NB4 (cell line): ENCODE measurements around the gene LBR.

Source experiments
- MAX ChIP-seq: IDR thresholded peaks from 2 replicates; pipeline ENCODE4 v1.6.1; 2011; ENCODE audit warnings: low read depth, low read length
- POLR2A ChIP-seq: IDR thresholded peaks from 2 replicates; pipeline ENCODE4 v1.6.1; 2011; ENCODE audit warnings: mild to moderate bottlenecking; ENCODE audit not compliant: insufficient read length; ENCODE audit errors: extremely low read depth

DNA sequence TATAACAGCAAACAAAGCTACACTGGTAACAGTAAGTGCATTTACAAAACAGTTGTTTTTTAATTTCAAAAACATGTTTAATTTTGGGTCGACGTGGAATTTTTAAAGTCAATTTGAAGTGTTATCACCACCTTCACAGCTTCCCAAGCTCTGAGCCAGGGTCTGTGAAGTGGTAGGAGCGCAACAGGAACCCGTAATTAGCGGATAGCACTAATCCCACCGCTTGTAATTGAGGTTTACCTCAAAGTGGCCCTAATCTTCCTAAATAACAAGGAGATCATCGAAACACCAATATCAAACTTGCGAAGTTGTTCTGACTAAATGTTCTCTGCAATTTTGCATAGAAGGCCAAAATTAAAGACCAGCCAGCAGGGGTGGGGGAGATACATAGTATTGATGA, 18.8 kb downstream of the LBR start:
- TF ChIP-seq POLR2A (no peak), MAX (no peak)
